ES-I3 (cell line): ENCODE results near the gene ST3GAL4.
"Not testable (repeated sequence)": the region's sequence is repeated elsewhere in the genome, so short reads cannot be mapped to it uniquely, and the experiment has no call there.

Experiments used
- H3K36me3 ChIP-seq: 2 replicates; pipeline ENCODE4 v1.6.1; 2013; ENCODE audit warnings: mild to moderate bottlenecking, low read length, control low read depth, moderate library complexity; ENCODE audit not compliant: insufficient read depth
- H3K4me1 ChIP-seq: 2 replicates; pipeline ENCODE4 v1.6.1; 2013; ENCODE audit warnings: mild to moderate bottlenecking, control low read depth, low read length; ENCODE audit not compliant: insufficient read depth
- H3K9ac ChIP-seq: 2 replicates; pipeline ENCODE4 v1.6.1; 2013; ENCODE audit warnings: low read depth, mild to moderate bottlenecking, low read length, moderate library complexity
- H3K9me3 ChIP-seq: 2 replicates; pipeline ENCODE4 v1.6.1; 2013; ENCODE audit warnings: mild to moderate bottlenecking, low read length, moderate library complexity; ENCODE audit not compliant: control insufficient read depth, insufficient read depth

Gene ST3GAL4, protein sequence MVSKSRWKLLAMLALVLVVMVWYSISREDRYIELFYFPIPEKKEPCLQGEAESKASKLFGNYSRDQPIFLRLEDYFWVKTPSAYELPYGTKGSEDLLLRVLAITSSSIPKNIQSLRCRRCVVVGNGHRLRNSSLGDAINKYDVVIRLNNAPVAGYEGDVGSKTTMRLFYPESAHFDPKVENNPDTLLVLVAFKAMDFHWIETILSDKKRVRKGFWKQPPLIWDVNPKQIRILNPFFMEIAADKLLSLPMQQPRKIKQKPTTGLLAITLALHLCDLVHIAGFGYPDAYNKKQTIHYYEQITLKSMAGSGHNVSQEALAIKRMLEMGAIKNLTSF

DNA sequence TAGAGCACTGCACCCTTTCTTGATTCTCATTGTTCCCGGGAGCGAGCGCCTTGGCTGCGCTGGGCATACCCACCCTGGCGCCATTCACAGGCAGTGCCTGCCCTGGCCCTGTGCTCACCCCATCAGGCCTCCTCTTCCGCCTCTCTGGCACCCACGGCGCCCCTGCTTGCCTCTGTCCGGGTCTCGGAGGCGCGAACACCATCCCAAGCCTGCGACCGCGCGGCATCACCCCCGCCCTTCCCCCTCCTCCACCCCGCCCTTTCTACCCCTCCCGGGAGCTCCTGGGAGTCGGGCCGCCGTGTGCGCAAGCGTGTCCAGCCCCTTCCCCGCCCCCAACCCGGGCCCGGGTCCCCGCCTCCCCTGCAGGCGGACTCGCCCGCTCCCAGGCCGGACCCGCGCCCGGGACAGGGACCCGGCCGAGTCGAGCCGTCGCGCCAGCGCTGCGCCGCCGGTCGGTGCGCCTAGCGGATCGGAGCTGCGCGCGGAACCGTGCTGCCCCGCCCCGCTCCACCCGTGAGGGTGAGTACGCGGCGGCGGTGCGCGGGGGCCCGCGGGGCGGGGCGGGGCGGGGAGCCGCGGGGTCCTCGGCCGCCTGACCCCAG, at the start of gene ST3GAL4:
TSS of gene ST3GAL4 (plus strand) at position 363 of the 602 bp plus-strand sequence. CDS start 50,470 bp downstream, outside the sequence.
- H3K9ac ChIP-seq: peak within 1 kb of the TSS; percentile 76
- peaks cover 17% of the 10 kb centered on the region; the same call in 1 of the 2 replicates for H3K4me1 ChIP-seq
- no peaks in the 10 kb centered on the region; the same call in 1 of the 2 replicates for H3K36me3 ChIP-seq
- no peaks in the 10 kb centered on the region for H3K9me3 ChIP-seq

DNA sequence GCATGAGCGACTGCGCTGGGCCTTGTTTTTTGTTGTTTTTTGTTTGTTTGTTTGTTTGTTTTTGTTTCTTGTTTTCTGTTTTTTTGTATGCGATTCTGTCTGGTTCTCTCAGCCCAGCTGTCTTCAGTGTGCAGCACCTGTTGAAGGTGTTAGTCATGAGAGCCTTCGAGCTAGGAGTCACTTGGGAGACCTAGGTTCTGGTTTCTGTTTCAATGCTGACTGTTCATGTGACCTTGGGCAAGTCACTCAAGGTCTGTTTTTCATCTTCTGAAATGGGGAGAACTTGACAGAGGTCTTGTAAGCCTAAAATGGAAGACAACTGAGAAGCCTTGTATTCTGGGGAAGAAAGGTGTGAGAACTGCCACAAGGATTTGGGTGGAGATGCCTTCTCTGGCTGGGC, 49.8 kb upstream of the ST3GAL4 start:
- H3K9ac ChIP-seq: no peak overlapping the region
- H3K36me3 ChIP-seq: no peaks in the 10 kb centered on the region
- H3K9me3 ChIP-seq: no peaks in the 10 kb centered on the region
- peaks cover 1% of the 10 kb centered on the region; the same call in 1 of the 2 replicates for H3K4me1 ChIP-seq

- no peak overlapping the region for H3K9ac ChIP-seq
- H3K9me3 ChIP-seq: no peaks in the 10 kb centered on the region
- peaks cover 4% of the 10 kb centered on the region; the same call in 1 of the 2 replicates for H3K4me1 ChIP-seq
- H3K36me3 ChIP-seq: no peaks in the 10 kb centered on the region
Observed at GRCh38 chr11:126307706-126308105, 47.8 kb upstream of the ST3GAL4 start.

- Histone ChIP-seq H3K36me3 (no peaks in the 10 kb centered on the region), H3K4me1 (peaks cover 4% of the 10 kb centered on the region; the same call in 1 of the 2 replicates), H3K9ac (no peak overlapping the region), H3K9me3 (no peaks in the 10 kb centered on the region)
Observed at GRCh38 chr11:126308271-126308671, 47.2 kb upstream of the ST3GAL4 start.

- not testable (repeated sequence) for H3K4me1 ChIP-seq, H3K36me3 ChIP-seq, H3K9me3 ChIP-seq, H3K9ac ChIP-seq
Observed at GRCh38 chr11:126308771-126309170, 46.7 kb upstream of the ST3GAL4 start.

- Histone ChIP-seq H3K9ac (no peak overlapping the region), H3K4me1 (peaks cover 4% of the 10 kb centered on the region; the same call in 1 of the 2 replicates), H3K36me3 (no peaks in the 10 kb centered on the region), H3K9me3 (no peaks in the 10 kb centered on the region)
Observed at GRCh38 chr11:126310200-126310991, 45.1 kb upstream of the ST3GAL4 start.

GRCh38 chr11:126310992-126311310, 44.5 kb upstream of the ST3GAL4 start:
- no peaks in the 10 kb centered on the region for H3K36me3 ChIP-seq
- H3K4me1 ChIP-seq: peaks cover 4% of the 10 kb centered on the region; the same call in 1 of the 2 replicates
- H3K9ac ChIP-seq: no peak overlapping the region
- H3K9me3 ChIP-seq: no peaks in the 10 kb centered on the region

- peaks cover 4% of the 10 kb centered on the region; the same call in 1 of the 2 replicates for H3K4me1 ChIP-seq
- no peaks in the 10 kb centered on the region for H3K9me3 ChIP-seq
- H3K9ac ChIP-seq: no peak overlapping the region
- no peaks in the 10 kb centered on the region for H3K36me3 ChIP-seq
Observed at GRCh38 chr11:126311401-126312291, 43.8 kb upstream of the ST3GAL4 start.

DNA sequence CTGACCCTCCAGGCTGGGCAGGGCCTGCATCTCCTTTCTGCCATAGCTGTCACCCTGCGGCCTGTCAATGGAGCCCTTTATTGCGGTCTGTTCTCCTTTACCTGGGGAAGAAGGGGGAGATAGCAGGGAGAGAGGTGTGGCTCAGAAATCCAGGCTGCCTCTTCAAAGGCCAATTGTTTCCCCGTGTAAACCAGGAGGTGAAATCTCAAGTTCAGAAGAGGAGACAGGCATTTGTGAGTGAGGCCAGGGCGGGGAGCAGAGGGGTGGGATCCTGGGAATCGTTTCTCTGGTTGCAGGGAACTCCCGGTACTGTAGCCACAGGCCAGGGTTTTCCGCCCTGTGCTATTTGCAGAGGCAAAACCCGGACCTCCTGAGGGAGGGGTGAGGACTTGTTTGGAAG, 42.5 kb upstream of the ST3GAL4 start:
- H3K9ac ChIP-seq: no peak overlapping the region
- peaks cover 4% of the 10 kb centered on the region; the same call in 1 of the 2 replicates for H3K4me1 ChIP-seq
- no peaks in the 10 kb centered on the region for H3K9me3 ChIP-seq
- H3K36me3 ChIP-seq: no peaks in the 10 kb centered on the region

- Histone ChIP-seq H3K4me1 (peaks cover 4% of the 10 kb centered on the region; the same call in 1 of the 2 replicates), H3K9me3 (no peaks in the 10 kb centered on the region), H3K9ac (no peak overlapping the region), H3K36me3 (no peaks in the 10 kb centered on the region)
Observed at GRCh38 chr11:126313826-126314225, 41.7 kb upstream of the ST3GAL4 start.

GRCh38 chr11:126317432-126317755, 38.1 kb upstream of the ST3GAL4 start:
- Histone ChIP-seq H3K36me3 (no peaks in the 10 kb centered on the region), H3K4me1 (no peaks in the 10 kb centered on the region), H3K9me3 (no peaks in the 10 kb centered on the region), H3K9ac (no peak overlapping the region)

GRCh38 chr11:126317756-126318573, 37.5 kb upstream of the ST3GAL4 start:
- Histone ChIP-seq H3K36me3 (no peaks in the 10 kb centered on the region), H3K9me3 (no peaks in the 10 kb centered on the region), H3K4me1 (no peaks in the 10 kb centered on the region), H3K9ac (no peak overlapping the region)

DNA sequence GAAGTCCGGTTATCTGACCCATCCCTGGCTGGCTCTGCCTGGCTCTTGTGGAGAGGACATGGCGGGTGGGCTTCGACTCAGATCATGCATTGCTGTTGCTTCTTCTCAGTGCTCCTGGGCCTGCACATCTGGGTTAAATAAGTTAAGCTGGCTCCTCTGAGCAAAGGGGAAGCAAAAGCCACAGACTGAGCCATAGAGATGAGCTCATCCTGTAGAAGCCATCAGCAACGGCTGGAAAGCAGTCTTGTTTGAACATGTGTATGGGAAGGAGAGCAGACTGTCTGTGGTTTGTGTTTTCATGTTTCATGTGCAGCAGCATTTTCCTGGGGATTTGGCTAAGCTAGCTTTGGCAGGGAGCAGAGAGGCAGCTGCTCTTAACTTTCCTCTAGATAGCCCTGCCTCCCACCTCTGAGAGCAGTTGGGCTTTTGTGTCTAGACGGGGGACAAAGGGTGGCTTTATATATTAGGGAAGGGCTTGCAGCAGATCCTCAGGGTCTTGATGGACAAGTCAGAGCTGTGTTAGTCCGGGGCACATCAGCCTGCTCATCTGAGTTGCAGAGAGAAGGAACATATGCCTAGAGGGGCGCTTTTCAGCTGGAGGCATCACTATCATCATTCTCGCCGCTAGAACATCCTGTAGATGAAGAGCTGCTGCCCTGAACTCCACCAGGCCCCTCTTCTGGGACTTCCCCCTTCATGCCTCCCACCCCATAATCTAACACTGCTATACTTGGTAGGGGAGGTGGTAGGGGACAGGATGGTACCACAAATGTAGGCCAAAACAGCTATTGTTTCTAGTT, 36.7 kb upstream of the ST3GAL4 start:
- Histone ChIP-seq H3K36me3 (no peaks in the 10 kb centered on the region), H3K9ac (no peak overlapping the region), H3K9me3 (no peaks in the 10 kb centered on the region), H3K4me1 (no peaks in the 10 kb centered on the region)
